ENCODE data around the gene APOL6.

The APOL6 gene

DNA sequence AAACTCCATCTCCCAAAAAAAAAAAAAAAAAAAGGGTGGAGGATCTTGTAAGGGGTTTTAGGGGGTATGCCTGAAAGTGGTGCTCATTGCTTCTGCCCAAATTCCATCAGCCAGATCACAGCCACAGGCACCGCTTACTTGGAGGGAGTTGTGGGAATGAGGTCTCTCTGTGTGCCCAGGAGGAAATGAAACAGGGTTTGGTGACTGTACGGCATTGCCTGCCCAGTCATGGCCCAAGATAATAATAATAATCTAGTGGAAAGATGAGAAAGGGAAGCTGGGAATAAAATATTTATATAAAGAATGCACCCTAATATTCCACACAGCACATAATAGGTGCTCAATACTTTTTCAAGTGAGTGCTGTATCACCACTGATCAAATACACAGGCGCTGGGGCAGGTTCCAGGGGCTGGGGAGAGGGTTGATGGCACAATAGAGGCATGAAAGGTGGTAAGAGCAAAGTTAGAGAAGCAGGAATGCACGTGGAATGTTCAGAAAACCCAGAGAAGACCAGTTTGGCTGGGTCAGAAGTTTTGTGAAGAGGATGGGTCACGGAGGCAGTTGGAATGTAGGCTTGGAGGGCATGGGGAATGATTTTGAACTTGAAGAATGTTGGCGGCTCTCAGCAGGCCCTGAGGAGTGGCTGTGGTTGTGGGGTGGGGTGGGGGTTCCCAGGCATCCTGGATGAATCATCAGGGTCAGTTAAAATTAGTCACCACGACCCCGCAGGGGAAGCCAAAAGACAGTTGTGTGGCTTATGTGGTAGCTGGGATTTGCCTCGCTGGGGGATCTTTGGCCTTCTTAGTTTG is 18.6 kb upstream of the APOL6 start:
- Histone ChIP-seq H3K4me3 (ENCODE audit: insufficient read depth in 1 of 2, low read depth in 1 of 2, low read length in 2 of 2) (peak overlapping the region in 1 of 2 experiments; percentile 51), H2AK5ac (ENCODE audit: low read length, severe bottlenecking) (peak overlapping the region; percentile 99), H2AFZ (ENCODE audit: low read depth, low read length) (no peak overlapping the region), H3K9me3 (ENCODE audit: control insufficient read depth, low read length) (no peaks in the 10 kb centered on the region), H4K8ac (ENCODE audit: low read length) (peak overlapping the region; percentile 82), H3K36me3 (ENCODE audit: control insufficient read depth in 1 of 2, insufficient read depth in 2 of 2, low read depth in 1 of 2, low read length in 2 of 2) (no peaks in the 10 kb centered on the region), H3K23ac (ENCODE audit: low read length in 2 of 2) (no peak overlapping the region), H3K79me1 (replicated peaks; ENCODE audit: low read length, poor library complexity, severe bottlenecking) (no peaks in the 10 kb centered on the region), H4K91ac (ENCODE audit: low read length) (peak overlapping the region; percentile 86), H3K18ac (ENCODE audit: low read depth in 1 of 2, low read length in 2 of 2) (peak overlapping the region; percentile 87 to 90), H3K27me3 (ENCODE audit: control insufficient read depth in 1 of 2, insufficient read depth in 1 of 2, low read length in 2 of 2) (no peaks in the 10 kb centered on the region), H2BK5ac (ENCODE audit: low read depth, low read length, poor library complexity, severe bottlenecking) (no peak overlapping the region), H3K4me1 (ENCODE audit: control insufficient read depth, insufficient read depth, low read depth, low read length) (peaks cover 13% of the 10 kb centered on the region), H3K14ac (ENCODE audit: low read length in 2 of 2) (no peak overlapping the region), H2BK12ac (ENCODE audit: low read length in 2 of 2) (peak overlapping the region in 1 of 2 experiments; percentile 94), H3K4ac (ENCODE audit: low read depth in 1 of 2, low read length in 2 of 2) (no peak overlapping the region), H2BK15ac (ENCODE audit: low read depth, poor library complexity, severe bottlenecking) (peak overlapping the region; percentile 90), H2BK120ac (ENCODE audit: low read depth, low read length) (peak overlapping the region; percentile 59), H3K9ac (ENCODE audit: low read length) (peak overlapping the region; percentile 85), H3K27ac (ENCODE audit: low read length, poor library complexity, severe bottlenecking) (peak overlapping the region; percentile 93), H3K4me2 (ENCODE audit: low read length, poor library complexity, severe bottlenecking) (no peak overlapping the region)
- DNase-seq, result peak; percentile 98
- 10% methylated on average over 8 of the region's 9 CpGs for WGBS

- H3K9me3 ChIP-seq (ENCODE audit: control insufficient read depth, low read length), result no peaks in the 10 kb centered on the region
- H4K8ac ChIP-seq (ENCODE audit: low read length), result peak overlapping the region; percentile 79
- no peak overlapping the region for H3K4me2 ChIP-seq (ENCODE audit: low read length, poor library complexity, severe bottlenecking)
- H3K4ac ChIP-seq (ENCODE audit: low read depth in 1 of 2, low read length in 2 of 2), result peak overlapping the region in 1 of 2 experiments; percentile 11
- peaks cover 13% of the 10 kb centered on the region for H3K4me1 ChIP-seq (ENCODE audit: control insufficient read depth, insufficient read depth, low read depth, low read length)
- no peak overlapping the region for H2AK5ac ChIP-seq (ENCODE audit: low read length, severe bottlenecking)
- no peaks in the 10 kb centered on the region for H3K36me3 ChIP-seq (ENCODE audit: control insufficient read depth in 1 of 2, insufficient read depth in 2 of 2, low read depth in 1 of 2, low read length in 2 of 2)
- H2BK5ac ChIP-seq (ENCODE audit: low read depth, low read length, poor library complexity, severe bottlenecking), result no peak overlapping the region
- H3K14ac ChIP-seq (ENCODE audit: low read length in 2 of 2), result no peak overlapping the region
- H3K4me3 ChIP-seq (ENCODE audit: insufficient read depth in 1 of 2, low read depth in 1 of 2, low read length in 2 of 2), result no peak overlapping the region
- peak overlapping the region; percentile 46 to 88 for H2BK12ac ChIP-seq (ENCODE audit: low read length in 2 of 2)
- H2BK120ac ChIP-seq (ENCODE audit: low read depth, low read length), result peak overlapping the region; percentile 29
- H3K27ac ChIP-seq (ENCODE audit: low read length, poor library complexity, severe bottlenecking), result no peak overlapping the region
- no peak overlapping the region for H3K9ac ChIP-seq (ENCODE audit: low read length)
- H3K23ac ChIP-seq (ENCODE audit: low read length in 2 of 2), result no peak overlapping the region
- H4K91ac ChIP-seq (ENCODE audit: low read length), result peak overlapping the region; percentile 80
- no peaks in the 10 kb centered on the region for H3K27me3 ChIP-seq (ENCODE audit: control insufficient read depth in 1 of 2, insufficient read depth in 1 of 2, low read length in 2 of 2)
- 38% methylated on average over 3 of the region's 4 CpGs for WGBS
- peak overlapping the region; percentile 63 for H2BK15ac ChIP-seq (ENCODE audit: low read depth, poor library complexity, severe bottlenecking)
- no peaks in the 10 kb centered on the region for H3K79me1 ChIP-seq (replicated peaks; ENCODE audit: low read length, poor library complexity, severe bottlenecking)
- H3K18ac ChIP-seq (ENCODE audit: low read depth in 1 of 2, low read length in 2 of 2), result peak overlapping the region; percentile 44 to 81
- H2AFZ ChIP-seq (ENCODE audit: low read depth, low read length), result no peak overlapping the region
- DNase-seq, result peak; percentile 77
Measured at GRCh38 chr22:35630387-35630793, 17.9 kb upstream of the APOL6 start.

DNA sequence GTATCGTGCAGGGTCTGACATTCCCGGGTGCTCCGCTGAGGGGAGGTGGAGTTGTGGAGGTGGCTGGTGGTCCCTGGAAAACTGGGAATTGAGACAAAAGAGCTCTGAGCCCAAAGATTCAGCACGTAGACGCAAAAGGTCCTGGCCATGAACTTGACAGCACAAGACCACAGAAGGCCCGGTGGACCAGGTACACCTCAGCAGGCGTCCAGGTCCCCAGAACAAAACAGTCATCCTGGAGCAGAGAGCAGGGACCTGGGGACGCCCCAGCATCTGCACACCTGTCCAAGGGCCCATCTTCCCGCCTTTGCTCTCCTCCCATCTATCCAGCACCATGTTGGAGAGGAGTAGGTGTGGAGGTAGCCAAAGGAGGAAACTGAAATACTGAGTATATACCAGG is 17.4 kb upstream of the APOL6 start:
- H3K4me1 ChIP-seq (ENCODE audit: control insufficient read depth, insufficient read depth, low read depth, low read length), result peaks cover 13% of the 10 kb centered on the region
- peak overlapping the region; percentile 46 to 88 for H2BK12ac ChIP-seq (ENCODE audit: low read length in 2 of 2)
- no peaks in the 10 kb centered on the region for H3K27me3 ChIP-seq (ENCODE audit: control insufficient read depth in 1 of 2, insufficient read depth in 1 of 2, low read length in 2 of 2)
- no peak overlapping the region for H3K4me2 ChIP-seq (ENCODE audit: low read length, poor library complexity, severe bottlenecking)
- no peak overlapping the region for H2AFZ ChIP-seq (ENCODE audit: low read depth, low read length)
- H3K4me3 ChIP-seq (ENCODE audit: insufficient read depth in 1 of 2, low read depth in 1 of 2, low read length in 2 of 2), result no peak overlapping the region
- H3K4ac ChIP-seq (ENCODE audit: low read depth in 1 of 2, low read length in 2 of 2), result peak overlapping the region; percentile 11 to 14
- no peak overlapping the region for H2BK15ac ChIP-seq (ENCODE audit: low read depth, poor library complexity, severe bottlenecking)
- no peak overlapping the region for H3K14ac ChIP-seq (ENCODE audit: low read length in 2 of 2)
- no peaks in the 10 kb centered on the region for H3K36me3 ChIP-seq (ENCODE audit: control insufficient read depth in 1 of 2, insufficient read depth in 2 of 2, low read depth in 1 of 2, low read length in 2 of 2)
- no peak overlapping the region for H2BK5ac ChIP-seq (ENCODE audit: low read depth, low read length, poor library complexity, severe bottlenecking)
- H3K27ac ChIP-seq (ENCODE audit: low read length, poor library complexity, severe bottlenecking), result no peak overlapping the region
- H2AK5ac ChIP-seq (ENCODE audit: low read length, severe bottlenecking), result no peak overlapping the region
- peak overlapping the region; percentile 80 for H4K91ac ChIP-seq (ENCODE audit: low read length)
- no peak overlapping the region for H2BK120ac ChIP-seq (ENCODE audit: low read depth, low read length)
- no peak overlapping the region for H3K23ac ChIP-seq (ENCODE audit: low read length in 2 of 2)
- DNase-seq, result no peak
- H3K18ac ChIP-seq (ENCODE audit: low read depth in 1 of 2, low read length in 2 of 2), result peak overlapping the region; percentile 29 to 44
- WGBS, result 97% methylated on average over 8 of the region's 9 CpGs
- H3K9me3 ChIP-seq (ENCODE audit: control insufficient read depth, low read length), result no peaks in the 10 kb centered on the region
- no peak overlapping the region for H3K9ac ChIP-seq (ENCODE audit: low read length)
- no peaks in the 10 kb centered on the region for H3K79me1 ChIP-seq (replicated peaks; ENCODE audit: low read length, poor library complexity, severe bottlenecking)
- peak overlapping the region; percentile 79 for H4K8ac ChIP-seq (ENCODE audit: low read length)

DNA sequence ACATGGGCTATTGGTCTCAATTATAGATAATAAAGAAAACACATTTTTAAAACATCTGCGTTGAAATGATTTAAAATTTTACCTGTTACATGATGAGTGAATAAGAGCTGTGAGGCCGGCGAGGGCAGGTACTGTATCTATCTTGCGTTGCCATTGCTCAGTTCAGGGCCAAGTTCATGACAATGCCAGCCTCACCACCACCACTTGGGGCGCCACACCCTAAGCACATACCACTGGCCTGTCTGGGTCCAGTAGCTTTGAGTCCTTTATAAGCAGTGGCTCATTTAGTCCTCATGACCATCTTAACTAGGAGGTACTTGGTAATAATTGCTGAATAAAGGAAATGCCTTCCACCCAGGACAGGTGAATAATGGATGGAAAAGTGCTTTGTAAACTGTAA is 16.6 kb upstream of the APOL6 start:
- H2BK15ac ChIP-seq (ENCODE audit: low read depth, poor library complexity, severe bottlenecking), result no peak overlapping the region
- H2BK12ac ChIP-seq (ENCODE audit: low read length in 2 of 2), result peak overlapping the region in 1 of 2 experiments; percentile 87
- peak overlapping the region; percentile 33 for H2AK5ac ChIP-seq (ENCODE audit: low read length, severe bottlenecking)
- H3K79me1 ChIP-seq (replicated peaks; ENCODE audit: low read length, poor library complexity, severe bottlenecking), result no peaks in the 10 kb centered on the region
- DNase-seq, result no peak
- H3K18ac ChIP-seq (ENCODE audit: low read depth in 1 of 2, low read length in 2 of 2), result no peak overlapping the region
- no peak overlapping the region for H2BK120ac ChIP-seq (ENCODE audit: low read depth, low read length)
- H3K27ac ChIP-seq (ENCODE audit: low read length, poor library complexity, severe bottlenecking), result no peak overlapping the region
- H3K4ac ChIP-seq (ENCODE audit: low read depth in 1 of 2, low read length in 2 of 2), result no peak overlapping the region
- no peak overlapping the region for H4K8ac ChIP-seq (ENCODE audit: low read length)
- WGBS, result 85% methylated on average over 4 of the region's 5 CpGs
- H3K4me3 ChIP-seq (ENCODE audit: insufficient read depth in 1 of 2, low read depth in 1 of 2, low read length in 2 of 2), result no peak overlapping the region
- no peak overlapping the region for H3K23ac ChIP-seq (ENCODE audit: low read length in 2 of 2)
- peaks cover 13% of the 10 kb centered on the region for H3K4me1 ChIP-seq (ENCODE audit: control insufficient read depth, insufficient read depth, low read depth, low read length)
- no peak overlapping the region for H3K14ac ChIP-seq (ENCODE audit: low read length in 2 of 2)
- H3K27me3 ChIP-seq (ENCODE audit: control insufficient read depth in 1 of 2, insufficient read depth in 1 of 2, low read length in 2 of 2), result no peaks in the 10 kb centered on the region
- no peak overlapping the region for H3K4me2 ChIP-seq (ENCODE audit: low read length, poor library complexity, severe bottlenecking)
- no peaks in the 10 kb centered on the region for H3K9me3 ChIP-seq (ENCODE audit: control insufficient read depth, low read length)
- no peak overlapping the region for H2AFZ ChIP-seq (ENCODE audit: low read depth, low read length)
- H4K91ac ChIP-seq (ENCODE audit: low read length), result peak overlapping the region; percentile 18
- no peak overlapping the region for H2BK5ac ChIP-seq (ENCODE audit: low read depth, low read length, poor library complexity, severe bottlenecking)
- H3K36me3 ChIP-seq (ENCODE audit: control insufficient read depth in 1 of 2, insufficient read depth in 2 of 2, low read depth in 1 of 2, low read length in 2 of 2), result no peaks in the 10 kb centered on the region
- no peak overlapping the region for H3K9ac ChIP-seq (ENCODE audit: low read length)
